GM18508 (cell line): ENCODE data around the gene MYOZ3.

Source experiments
- ATAC-seq: cut with Tn5 transposase; IDR thresholded peaks from one replicate; pipeline ENCODE4 v1.9.1; 2021; ENCODE audit warnings: moderate number of reproducible peaks; ENCODE audit not compliant: insufficient read depth, unreplicated experiment

The MYOZ3 gene

GRCh38 chr5:150641006-150641570 lies 20.0 kb upstream of the MYOZ3 start:
- no peak for ATAC-seq

GRCh38 chr5:150641824-150642566 lies 19.1 kb upstream of the MYOZ3 start:
- ATAC-seq: no peak

DNA sequence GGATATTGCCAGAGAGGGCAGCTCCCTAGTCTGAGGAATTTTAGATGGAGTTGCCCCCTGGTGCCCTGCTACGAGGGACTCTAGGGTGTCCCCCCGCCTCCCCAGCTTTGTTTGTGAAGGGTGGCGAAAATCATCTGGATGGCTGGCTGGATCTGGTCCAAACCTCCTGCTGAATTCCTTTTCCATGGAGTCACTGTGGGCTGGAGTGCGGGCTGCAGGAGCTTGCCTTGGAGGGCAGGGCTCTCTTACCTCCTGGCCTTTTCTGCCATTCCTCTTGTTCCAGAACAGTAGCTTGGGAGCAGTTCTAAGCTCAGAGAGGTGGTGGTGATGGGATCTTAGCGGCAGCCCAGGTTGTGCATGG lies 18.5 kb upstream of the MYOZ3 start:
- no peak for ATAC-seq

DNA sequence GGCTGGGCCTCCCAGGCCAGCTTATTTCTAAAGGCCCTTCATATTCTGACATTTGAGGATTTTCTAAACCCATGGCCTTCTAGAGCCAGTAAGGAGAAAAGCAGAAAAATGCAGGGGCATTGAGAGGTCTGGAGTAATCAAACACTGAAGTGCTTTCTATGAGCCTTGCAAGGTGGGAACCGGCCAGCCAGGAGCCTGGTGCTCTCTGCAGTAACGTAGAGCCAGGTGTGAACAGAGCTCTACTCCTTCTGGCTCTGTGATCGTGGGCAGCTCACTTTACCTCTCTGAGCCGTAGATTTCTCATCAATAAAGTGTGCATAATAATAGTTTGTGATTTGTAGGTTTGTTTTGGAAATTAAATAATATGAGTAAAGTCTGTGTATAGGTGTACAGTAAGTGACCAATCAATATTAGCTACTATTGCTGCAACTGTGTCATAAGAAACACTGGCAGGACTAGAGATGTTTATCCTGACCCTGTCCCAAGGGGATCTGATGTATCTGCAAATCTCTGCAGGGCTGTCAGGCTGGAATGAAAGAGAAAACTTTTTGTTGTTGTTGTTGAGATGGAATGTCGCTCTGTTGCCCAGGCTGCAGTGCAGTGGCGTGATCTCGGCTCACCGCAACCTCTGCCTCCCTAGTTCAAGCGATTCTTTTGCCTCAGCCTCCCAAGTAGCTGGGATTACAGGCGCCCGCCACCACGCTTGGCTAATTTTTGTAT lies 17.9 kb upstream of the MYOZ3 start:
- no peak for ATAC-seq

DNA sequence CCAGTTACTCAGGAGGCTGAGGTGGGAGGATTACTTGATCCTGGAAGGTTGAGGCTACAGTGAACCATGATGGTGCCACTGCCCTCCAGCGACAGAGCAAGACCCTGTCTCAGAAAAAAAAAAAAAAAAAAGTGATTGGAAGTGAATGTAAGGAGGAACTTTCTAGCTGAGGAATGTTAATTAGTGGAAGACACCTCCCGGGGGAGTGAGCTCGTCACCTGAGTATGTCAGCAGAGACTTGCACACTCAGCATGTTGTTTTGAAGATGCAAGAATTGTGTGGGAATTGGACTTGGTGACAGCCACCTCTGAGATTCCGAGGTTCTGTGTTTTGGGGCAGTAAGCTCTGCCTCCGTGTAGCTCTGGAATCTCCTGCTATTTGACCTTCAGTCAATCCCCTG lies 17.0 kb upstream of the MYOZ3 start:
- no peak for ATAC-seq

DNA sequence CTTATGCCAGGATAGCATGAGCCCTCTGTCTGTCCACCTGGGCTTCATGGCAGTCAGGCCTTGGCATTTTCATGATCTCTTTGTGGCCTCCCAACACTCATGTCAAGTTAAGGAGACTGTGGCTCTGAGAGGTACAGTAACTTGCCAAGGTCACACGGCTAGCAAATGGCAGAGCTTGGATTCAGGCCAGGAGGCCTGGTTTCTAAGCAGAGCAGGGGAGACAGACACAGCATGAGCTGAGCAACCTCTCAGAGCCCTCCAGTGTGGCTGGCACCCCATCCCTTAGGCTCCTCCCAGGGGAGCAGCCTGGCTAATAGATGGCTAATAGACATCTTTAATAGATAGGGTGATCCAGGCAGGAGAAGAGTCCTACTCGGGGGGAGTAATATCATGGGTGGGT lies 16.5 kb upstream of the MYOZ3 start:
- no peak for ATAC-seq

DNA sequence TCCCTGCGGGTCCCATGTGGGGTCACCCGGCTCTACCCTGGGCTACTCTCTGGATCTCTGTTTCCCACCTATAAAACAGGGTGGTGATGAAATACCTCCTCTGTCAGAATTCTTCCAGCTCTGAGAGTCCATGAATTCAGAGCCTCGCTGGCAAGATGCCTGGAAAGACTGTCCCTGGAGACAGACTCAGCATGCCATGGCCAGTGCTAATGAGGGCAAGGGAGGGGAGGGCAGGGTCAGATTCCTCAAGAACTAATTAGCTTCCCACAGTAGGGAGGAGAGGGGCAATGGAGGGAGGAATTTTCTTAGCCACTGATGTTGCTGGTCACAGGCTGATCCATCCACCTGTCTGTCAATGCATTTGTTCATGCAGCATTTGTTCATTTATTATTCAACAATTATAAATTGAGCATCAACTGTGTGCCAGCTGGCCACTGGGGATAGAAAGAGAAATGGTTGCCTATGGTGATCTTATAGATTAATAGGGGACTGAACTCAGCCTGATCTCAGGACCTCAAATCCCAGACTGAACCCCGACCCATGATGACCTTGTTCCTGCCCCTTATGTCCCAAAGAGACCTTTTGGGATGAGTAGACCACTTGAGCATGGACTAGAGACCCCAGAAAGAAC lies 15.9 kb upstream of the MYOZ3 start:
- ATAC-seq: no peak

DNA sequence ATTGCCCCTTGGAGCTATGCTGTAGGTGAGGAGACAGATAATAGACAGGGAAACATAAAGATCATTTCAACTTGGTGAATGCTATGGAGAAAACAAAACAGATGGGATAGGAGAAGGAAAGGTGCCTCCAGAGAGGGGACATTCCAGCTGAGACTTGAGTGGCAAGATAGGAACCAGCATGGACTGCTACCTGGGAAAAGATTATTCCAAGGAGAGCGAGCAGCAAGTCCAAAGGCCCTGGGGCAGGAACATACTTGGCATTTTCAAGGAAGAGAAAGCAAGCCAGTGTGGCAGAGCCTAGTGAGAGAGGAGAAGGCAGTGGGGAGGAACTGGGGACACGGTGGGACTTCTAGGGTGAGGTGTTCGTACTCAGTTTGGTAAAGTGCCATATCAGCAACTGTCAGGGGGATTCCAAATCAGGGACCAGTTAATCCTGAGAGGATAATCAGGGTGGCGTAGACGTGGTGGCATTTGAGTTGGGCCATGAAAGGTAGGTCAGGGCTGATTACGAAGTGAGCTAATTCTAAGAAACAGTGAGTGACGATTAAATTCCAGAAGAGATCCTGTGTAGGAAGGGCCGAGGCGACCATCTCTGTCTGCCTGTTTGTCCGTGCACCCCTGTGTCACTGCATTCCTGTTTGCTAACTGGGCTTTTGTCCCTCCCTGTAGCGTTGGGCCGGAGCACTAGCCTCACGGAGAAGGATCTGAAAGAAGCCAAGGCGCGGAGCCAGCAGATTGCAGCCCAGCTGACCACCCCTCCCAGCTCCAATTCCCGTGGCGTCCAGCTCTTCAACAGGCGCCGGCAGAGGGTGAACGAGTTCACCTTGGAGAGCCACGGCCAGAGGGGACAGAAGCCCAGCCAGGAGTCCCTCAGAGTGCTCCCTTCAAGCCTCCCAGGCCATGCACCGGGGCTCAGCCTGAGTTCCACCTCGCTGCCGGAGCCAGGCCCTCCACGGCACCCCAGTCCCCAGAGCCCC lies 13.5 kb upstream of the MYOZ3 start:
- ATAC-seq: no peak

DNA sequence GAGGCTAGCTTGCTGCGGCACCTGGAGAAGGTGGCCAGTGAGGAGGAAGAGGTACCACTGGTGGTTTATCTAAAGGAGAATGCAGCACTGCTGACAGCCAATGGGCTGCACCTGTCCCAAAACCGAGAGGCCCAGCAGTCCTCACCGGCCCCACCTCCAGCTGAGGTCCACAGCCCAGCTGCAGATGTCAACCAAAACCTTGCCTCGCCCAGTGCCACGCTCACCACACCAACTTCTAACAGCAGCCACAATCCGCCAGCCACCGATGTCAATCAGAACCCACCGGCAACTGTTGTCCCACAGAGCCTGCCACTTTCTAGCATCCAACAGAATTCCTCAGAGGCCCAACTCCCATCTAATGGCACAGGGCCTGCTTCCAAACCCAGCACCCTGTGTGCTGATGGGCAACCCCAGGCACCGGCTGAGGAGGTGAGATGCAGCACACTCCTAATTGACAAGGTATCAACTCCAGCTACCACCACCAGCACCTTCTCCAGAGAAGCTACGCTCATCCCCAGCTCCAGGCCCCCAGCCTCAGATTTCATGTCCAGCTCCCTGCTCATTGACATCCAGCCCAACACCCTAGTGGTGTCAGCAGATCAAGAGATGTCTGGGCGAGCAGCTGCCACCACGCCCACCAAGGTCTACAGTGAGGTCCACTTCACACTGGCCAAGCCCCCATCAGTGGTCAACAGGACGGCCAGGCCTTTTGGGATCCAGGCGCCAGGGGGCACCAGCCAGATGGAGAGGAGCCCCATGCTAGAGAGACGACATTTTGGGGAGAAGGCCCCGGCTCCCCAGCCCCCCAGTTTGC lies 12.6 kb upstream of the MYOZ3 start:
- no peak for ATAC-seq

DNA sequence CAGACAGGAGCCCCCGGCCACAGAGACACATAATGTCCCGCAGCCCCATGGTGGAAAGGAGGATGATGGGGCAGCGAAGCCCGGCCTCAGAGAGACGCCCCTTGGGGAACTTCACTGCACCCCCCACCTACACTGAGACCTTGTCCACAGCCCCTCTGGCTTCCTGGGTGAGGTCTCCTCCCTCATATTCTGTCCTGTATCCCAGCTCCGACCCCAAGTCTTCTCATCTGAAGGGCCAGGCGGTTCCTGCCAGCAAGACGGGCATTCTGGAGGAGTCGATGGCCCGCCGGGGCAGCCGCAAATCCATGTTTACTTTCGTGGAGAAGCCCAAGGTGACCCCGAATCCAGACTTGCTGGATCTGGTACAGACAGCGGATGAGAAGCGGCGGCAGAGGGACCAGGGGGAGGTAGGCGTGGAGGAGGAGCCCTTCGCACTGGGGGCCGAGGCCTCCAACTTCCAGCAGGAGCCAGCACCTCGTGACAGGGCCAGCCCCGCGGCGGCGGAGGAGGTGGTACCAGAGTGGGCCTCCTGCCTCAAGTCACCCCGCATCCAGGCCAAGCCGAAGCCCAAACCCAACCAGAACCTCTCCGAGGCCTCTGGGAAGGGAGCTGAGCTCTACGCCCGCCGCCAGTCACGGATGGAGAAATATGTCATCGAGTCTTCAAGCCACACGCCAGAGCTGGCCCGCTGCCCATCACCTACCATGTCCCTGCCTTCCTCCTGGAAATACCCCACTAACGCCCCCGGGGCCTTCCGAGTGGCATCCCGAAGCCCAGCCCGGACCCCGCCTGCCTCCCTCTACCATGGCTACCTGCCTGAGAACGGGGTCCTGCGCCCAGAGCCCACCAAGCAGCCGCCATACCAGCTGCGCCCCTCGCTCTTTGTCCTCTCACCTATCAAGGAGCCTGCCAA lies 11.7 kb upstream of the MYOZ3 start:
- no peak for ATAC-seq

GRCh38 chr5:150650021-150651006 lies 10.7 kb upstream of the MYOZ3 start:
- no peak for ATAC-seq

DNA sequence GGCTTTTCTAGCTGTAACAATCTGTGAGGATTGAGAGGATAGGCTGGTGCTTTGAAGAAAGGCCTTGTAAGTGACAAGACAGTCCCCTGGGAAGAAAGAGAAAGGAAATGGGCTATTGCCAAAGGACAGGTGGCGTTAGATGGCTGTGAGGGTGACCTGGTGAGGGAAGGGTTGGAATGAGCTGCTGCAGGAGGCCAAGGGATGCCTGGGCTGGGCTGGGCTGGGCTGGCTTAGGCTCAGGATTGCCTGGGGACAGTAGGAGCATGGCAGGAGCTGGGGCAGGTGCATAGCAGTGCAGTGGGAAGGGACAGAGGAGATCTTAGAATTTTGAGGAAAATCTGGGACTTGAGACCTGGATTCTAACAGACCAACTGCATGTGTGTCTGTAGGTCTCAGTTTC lies 9.7 kb upstream of the MYOZ3 start:
- ATAC-seq: no peak

- no peak for ATAC-seq
Measured at GRCh38 chr5:150651924-150652671, 9.0 kb upstream of the MYOZ3 start.

DNA sequence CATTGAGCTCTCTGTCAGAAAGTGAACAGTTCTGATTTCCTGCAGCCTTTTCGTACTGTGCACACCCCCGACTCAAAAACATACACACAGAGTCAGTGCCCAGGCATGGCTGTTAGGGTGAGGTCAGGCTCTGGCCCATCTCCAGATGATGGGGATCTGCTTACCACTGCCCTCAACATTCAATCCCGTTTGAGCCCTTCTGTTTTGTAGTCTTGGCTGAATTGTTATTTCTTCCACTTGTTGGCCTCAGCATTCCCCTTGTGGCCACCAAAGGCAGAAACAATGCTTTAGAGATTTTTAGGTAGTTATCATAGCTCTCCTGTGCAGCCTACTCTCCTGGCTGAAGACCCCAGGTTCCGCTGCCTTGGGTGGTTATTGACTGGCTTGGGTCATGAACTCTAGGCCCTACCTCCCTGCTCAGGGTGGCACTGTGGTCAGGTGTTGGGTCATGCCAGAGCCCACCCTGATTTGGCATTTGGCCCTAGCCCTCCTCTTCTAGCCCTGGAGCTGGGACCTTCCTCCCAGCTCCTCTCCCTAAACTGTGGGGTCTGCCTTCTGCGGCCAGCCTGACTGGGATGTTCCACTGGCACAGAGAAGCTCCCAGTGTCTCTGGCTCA lies 7.8 kb upstream of the MYOZ3 start:
- no peak for ATAC-seq

GRCh38 chr5:150653762-150654556 lies 7.1 kb upstream of the MYOZ3 start:
- no peak for ATAC-seq
